ENCODE measurements around the gene RNF187.
A peak's percentile ranks its signal among the peaks of the same experiment; 100 is the strongest.

RNF187 gene

GRCh38 chr1:228487336-228488124 is at the start of gene RNF187:
TSS of gene RNF187 (plus strand) at chr1:228487382.
- Mint-ChIP-seq H3K27me3 (peaks cover 3% of the 10 kb centered on the region), H3K27ac (peak within 1 kb of the TSS; percentile 100), H3K4me3 (peak within 1 kb of the TSS; percentile 88), H3K4me1 (ENCODE audit: low read depth) (peaks cover 41% of the 10 kb centered on the region), H3K36me3 (ENCODE audit: low read depth) (peaks cover 57% of the 10 kb centered on the region), H3K9me3 (no peaks in the 10 kb centered on the region)
- intact Hi-C loops (cut with micrococcal nuclease): loop anchor here (2.0 to 10.0 kb wide), 5 partner anchors 29 to 700 kb away; partner anchors contain the start of genes C1orf35, IBA57 and MRPL55

- H3K9me3 Mint-ChIP-seq: no peaks in the 10 kb centered on the region
- H3K36me3 Mint-ChIP-seq (ENCODE audit: low read depth): no peaks in the 10 kb centered on the region
These were observed 49.7 kb upstream of the RNF187 start for GRCh38 chr1:228437424-228437962.

DNA sequence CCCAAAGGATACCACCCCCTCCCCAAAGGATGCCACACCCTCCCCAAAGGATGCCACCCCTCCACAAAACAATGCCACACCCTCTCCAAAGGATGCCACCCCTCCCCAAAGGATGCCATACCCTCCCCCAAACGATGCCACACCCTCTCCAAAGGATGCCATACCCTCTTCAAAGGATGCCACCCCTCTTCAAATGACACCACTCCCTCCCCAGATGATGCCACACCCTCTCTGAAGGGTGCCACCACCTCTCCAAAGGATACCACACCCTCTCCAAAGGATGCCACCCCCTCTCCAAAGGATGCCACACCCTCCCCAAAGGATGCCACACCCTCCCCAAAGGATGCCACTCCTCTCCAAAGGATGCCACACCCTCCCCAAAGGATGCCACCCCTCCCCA is 48.9 kb upstream of the RNF187 start:
- intact Hi-C loops (cut with micrococcal nuclease): no loop called here

More at GRCh38 chr1:228437424-228437962, 49.7 kb upstream of the RNF187 start:
- Mint-ChIP-seq H3K4me3 (no peak overlapping the region), H3K4me1 (ENCODE audit: low read depth) (peaks cover 5% of the 10 kb centered on the region), H3K27ac (no peak overlapping the region), H3K27me3 (peaks cover 54% of the 10 kb centered on the region)
- intact Hi-C loops (cut with micrococcal nuclease): no loop called here

DNA sequence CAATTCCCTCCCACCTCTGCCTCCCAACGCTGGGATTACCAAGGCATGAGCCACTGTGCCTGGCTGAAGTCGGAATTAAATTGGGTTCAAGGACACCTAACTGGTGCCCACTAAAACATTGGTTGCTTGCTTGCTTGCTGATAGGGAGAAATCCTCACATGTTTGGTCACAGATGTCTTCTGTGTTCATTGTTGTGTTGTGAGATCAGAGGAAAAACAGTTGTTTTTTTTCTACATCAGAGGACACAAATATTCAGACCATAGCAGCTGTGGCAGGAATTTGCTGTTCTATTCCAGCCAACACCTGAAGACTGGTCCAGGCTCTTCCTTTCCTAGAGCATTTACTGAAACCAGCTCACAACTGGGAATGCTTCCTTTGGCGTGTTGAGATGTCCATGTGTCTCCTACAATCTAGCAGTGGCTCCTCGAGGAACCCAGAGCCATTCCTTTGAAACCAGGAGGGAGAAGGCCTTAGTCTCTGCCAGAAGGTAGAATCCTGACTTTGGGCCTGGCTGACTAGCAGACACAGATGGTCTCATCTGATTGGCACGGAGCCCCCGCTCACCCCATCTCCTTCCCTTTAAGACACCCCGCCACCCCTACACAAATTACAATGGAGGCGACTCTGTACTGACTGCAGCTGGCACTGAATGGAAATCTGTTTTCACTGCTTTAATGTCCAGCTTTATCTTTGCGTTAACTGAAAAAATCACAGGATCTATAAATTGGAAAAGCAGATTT is 46.3 kb upstream of the RNF187 start:
- Mint-ChIP-seq H3K36me3 (ENCODE audit: low read depth) (no peaks in the 10 kb centered on the region), H3K9me3 (no peaks in the 10 kb centered on the region), H3K4me1 (ENCODE audit: low read depth) (peaks cover 14% of the 10 kb centered on the region), H3K27ac (no peak overlapping the region), H3K27me3 (peaks cover 67% of the 10 kb centered on the region), H3K4me3 (no peak overlapping the region)
- intact Hi-C loops (cut with micrococcal nuclease): no loop called here

More for the DNA sequence above, 48.9 kb upstream of the RNF187 start:
- no peak overlapping the region for H3K27ac Mint-ChIP-seq
- H3K27me3 Mint-ChIP-seq: peaks cover 58% of the 10 kb centered on the region
- no peaks in the 10 kb centered on the region for H3K36me3 Mint-ChIP-seq (ENCODE audit: low read depth)
- H3K4me3 Mint-ChIP-seq: no peak overlapping the region
- H3K4me1 Mint-ChIP-seq (ENCODE audit: low read depth): peaks cover 5% of the 10 kb centered on the region
- H3K9me3 Mint-ChIP-seq: no peaks in the 10 kb centered on the region

- H3K9me3 Mint-ChIP-seq: no peaks in the 10 kb centered on the region
- no peaks in the 10 kb centered on the region for H3K36me3 Mint-ChIP-seq (ENCODE audit: low read depth)
- H3K27me3 Mint-ChIP-seq: peaks cover 81% of the 10 kb centered on the region
- peaks cover 18% of the 10 kb centered on the region for H3K4me1 Mint-ChIP-seq (ENCODE audit: low read depth)
- intact Hi-C loops (cut with micrococcal nuclease): no loop called here
- no peak overlapping the region for H3K4me3 Mint-ChIP-seq
- no peak overlapping the region for H3K27ac Mint-ChIP-seq
These were observed 43.8 kb upstream of the RNF187 start for GRCh38 chr1:228443395-228443794.

DNA sequence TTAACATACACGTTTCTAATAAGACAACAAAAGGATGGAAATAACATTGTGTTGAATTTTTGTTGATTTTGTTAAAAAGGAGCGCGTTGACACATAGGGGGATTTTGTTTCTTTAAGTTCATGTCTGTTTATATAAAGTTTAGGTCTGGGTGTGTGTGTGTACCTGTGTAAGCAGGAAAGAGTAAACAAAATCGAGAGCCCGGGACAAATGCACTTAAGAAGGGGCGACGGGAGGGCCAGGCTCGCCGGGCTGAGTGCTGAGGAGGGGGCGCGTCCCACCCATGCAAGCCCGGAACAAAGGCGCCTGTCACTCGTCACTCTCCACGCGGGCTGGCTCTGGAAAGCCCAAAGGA is 41.7 kb upstream of the RNF187 start:
- H3K27me3 Mint-ChIP-seq: peaks cover 80% of the 10 kb centered on the region
- H3K36me3 Mint-ChIP-seq (ENCODE audit: low read depth): no peaks in the 10 kb centered on the region
- H3K9me3 Mint-ChIP-seq: no peaks in the 10 kb centered on the region
- intact Hi-C loops (cut with micrococcal nuclease): no loop called here
- H3K4me1 Mint-ChIP-seq (ENCODE audit: low read depth): peaks cover 14% of the 10 kb centered on the region
- peak overlapping the region; percentile 68 for H3K4me3 Mint-ChIP-seq
- H3K27ac Mint-ChIP-seq: no peak overlapping the region

DNA sequence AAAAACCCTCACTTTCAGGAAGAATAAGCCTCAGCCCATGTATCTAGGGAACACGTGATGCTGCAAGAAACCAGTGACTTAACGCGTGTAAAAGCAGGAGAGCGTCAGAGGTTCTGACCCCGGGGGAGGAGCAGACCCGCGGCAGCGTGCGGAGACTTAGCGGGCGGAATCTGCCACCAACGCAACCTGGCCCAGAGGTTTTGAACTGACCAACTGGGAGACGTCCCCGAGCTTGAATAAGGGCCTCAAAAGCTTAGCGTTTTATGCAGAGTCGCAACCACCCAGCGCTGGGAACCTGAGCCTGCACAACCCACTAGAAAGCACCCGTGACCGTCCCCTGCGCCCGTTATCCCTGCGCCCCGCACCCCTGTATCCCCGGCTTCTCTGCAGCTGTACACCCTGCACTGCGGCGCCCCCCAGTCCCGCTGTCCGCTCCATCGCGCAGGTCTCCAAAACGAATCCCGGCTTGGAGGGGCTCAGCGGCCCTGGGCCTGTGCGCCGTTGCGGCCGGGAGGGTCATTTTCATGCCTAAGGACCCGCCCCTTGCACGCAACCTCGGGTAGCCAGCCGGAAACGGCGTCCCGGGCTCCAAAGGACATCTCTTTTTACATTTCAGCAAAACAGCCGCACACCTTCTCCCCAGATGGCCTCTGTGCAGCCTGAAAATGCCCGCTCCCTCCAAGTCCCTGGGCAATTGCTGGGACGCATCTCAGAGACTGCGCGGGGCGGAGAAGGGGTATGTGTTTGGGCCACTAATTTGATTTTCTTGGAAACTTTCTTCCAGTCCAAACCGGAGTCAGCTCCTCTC is 41.1 kb upstream of the RNF187 start:
- no peaks in the 10 kb centered on the region for H3K9me3 Mint-ChIP-seq
- H3K4me1 Mint-ChIP-seq (ENCODE audit: low read depth): peaks cover 14% of the 10 kb centered on the region
- peaks cover 76% of the 10 kb centered on the region for H3K27me3 Mint-ChIP-seq
- H3K36me3 Mint-ChIP-seq (ENCODE audit: low read depth): no peaks in the 10 kb centered on the region
- no peak overlapping the region for H3K27ac Mint-ChIP-seq
- intact Hi-C loops (cut with micrococcal nuclease): no loop called here
- H3K4me3 Mint-ChIP-seq: peak overlapping the region; percentile 68

- no peaks in the 10 kb centered on the region for H3K9me3 Mint-ChIP-seq
- intact Hi-C loops (cut with micrococcal nuclease): no loop called here
- H3K36me3 Mint-ChIP-seq (ENCODE audit: low read depth): no peaks in the 10 kb centered on the region
- H3K27ac Mint-ChIP-seq: no peak overlapping the region
- no peak overlapping the region for H3K4me3 Mint-ChIP-seq
- peaks cover 16% of the 10 kb centered on the region for H3K4me1 Mint-ChIP-seq (ENCODE audit: low read depth)
- peaks cover 68% of the 10 kb centered on the region for H3K27me3 Mint-ChIP-seq
These were observed 40.3 kb upstream of the RNF187 start for GRCh38 chr1:228446852-228447251.

DNA sequence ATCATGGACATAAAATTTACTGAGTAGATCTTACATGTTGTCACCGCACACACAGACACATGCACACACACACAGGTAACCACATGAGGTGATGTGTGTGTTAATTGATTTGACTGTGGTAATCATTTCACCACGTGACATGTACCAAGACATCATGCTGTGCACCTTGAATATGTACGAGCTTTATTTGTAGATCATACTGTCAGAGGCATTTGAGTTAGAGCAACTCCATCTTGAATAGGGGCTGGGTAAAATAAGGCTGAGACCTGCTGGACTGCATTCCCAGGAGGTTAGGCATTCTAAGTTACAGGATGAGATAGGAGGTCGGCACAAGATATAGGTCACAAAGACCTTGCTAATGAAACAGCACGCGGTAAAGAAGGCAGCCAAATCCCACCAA is 38.8 kb upstream of the RNF187 start:
- Mint-ChIP-seq H3K27ac (no peak overlapping the region), H3K4me1 (ENCODE audit: low read depth) (peaks cover 31% of the 10 kb centered on the region), H3K9me3 (no peaks in the 10 kb centered on the region), H3K36me3 (ENCODE audit: low read depth) (no peaks in the 10 kb centered on the region), H3K27me3 (peaks cover 58% of the 10 kb centered on the region), H3K4me3 (no peak overlapping the region)
- intact Hi-C loops (cut with micrococcal nuclease): no loop called here

DNA sequence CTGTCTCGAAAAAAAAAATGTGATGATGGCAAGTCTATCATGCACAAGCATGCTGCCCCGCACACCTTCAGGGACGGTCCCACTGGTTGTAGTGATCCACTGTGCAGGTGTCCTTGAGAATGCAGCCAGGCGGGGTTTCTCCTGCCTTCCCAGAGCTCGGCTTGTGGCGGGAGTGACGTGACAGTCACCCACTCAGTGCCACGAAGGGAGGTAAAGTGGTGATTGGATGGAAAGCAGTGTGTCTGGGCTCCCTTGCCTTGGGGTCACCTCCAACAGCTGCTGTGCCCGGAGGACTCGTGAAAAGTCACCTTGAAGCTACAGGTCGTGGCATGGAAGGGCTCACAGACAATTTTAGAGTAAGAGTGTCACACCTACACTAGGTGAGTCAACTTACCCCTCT is 37.0 kb upstream of the RNF187 start:
- Mint-ChIP-seq H3K27me3 (peaks cover 41% of the 10 kb centered on the region), H3K4me1 (ENCODE audit: low read depth) (peaks cover 30% of the 10 kb centered on the region), H3K36me3 (ENCODE audit: low read depth) (no peaks in the 10 kb centered on the region), H3K27ac (no peak overlapping the region), H3K9me3 (no peaks in the 10 kb centered on the region), H3K4me3 (no peak overlapping the region)
- intact Hi-C loops (cut with micrococcal nuclease): no loop called here

DNA sequence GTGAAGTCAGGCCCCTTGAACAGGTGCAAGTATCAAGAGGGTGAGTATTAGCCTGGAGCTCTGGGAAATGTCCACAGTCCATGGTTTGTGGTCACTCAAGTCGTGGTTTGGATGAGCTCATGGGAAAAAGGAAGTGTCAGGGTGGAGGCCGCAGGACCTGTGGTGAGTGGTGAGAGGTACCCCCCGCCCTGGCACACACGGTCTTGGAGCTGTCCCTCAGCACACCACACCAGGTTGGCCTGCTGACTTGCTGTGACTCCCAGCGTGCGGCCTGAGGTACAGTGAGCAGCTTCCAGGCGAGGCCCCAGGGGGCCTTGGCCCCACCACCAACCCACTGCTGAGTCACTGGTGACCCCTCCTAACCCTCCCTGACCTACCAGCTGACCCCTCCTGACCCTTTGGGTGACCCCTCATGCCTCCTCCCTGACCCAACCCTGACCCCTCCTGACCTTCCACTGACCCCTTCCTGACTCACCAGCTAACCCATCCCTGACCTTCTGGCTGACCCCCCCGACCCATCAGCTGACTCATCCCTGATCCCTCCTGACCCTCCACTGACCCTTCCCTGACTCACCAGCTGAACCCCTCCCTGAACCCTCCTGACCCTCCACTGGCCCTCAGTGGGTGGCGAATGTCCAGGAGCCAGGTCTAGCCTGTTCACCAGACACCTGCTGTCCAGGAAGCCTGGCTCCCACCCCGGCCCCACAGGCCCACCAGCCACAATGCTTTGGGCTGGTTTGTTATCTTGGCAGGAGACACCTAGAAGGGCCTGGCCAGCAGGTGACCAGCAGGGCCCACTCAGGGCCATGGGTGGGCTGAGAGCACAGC is 34.8 kb upstream of the RNF187 start:
- no peaks in the 10 kb centered on the region for H3K36me3 Mint-ChIP-seq (ENCODE audit: low read depth)
- peaks cover 23% of the 10 kb centered on the region for H3K4me1 Mint-ChIP-seq (ENCODE audit: low read depth)
- H3K27me3 Mint-ChIP-seq: peaks cover 29% of the 10 kb centered on the region
- H3K9me3 Mint-ChIP-seq: no peaks in the 10 kb centered on the region
- H3K27ac Mint-ChIP-seq: no peak overlapping the region
- intact Hi-C loops (cut with micrococcal nuclease): no loop called here
- H3K4me3 Mint-ChIP-seq: no peak overlapping the region

- peaks cover 30% of the 10 kb centered on the region for H3K4me1 Mint-ChIP-seq (ENCODE audit: low read depth)
- no peaks in the 10 kb centered on the region for H3K36me3 Mint-ChIP-seq (ENCODE audit: low read depth)
- peaks cover 29% of the 10 kb centered on the region for H3K27me3 Mint-ChIP-seq
- intact Hi-C loops (cut with micrococcal nuclease): no loop called here
- H3K9me3 Mint-ChIP-seq: no peaks in the 10 kb centered on the region
- no peak overlapping the region for H3K4me3 Mint-ChIP-seq
- H3K27ac Mint-ChIP-seq: no peak overlapping the region
These were observed 34.1 kb upstream of the RNF187 start for GRCh38 chr1:228453022-228453560.

GRCh38 chr1:228453614-228454013 is 33.6 kb upstream of the RNF187 start:
- Mint-ChIP-seq H3K27me3 (peaks cover 28% of the 10 kb centered on the region), H3K27ac (no peak overlapping the region), H3K4me1 (ENCODE audit: low read depth) (peaks cover 35% of the 10 kb centered on the region), H3K4me3 (no peak overlapping the region), H3K9me3 (no peaks in the 10 kb centered on the region), H3K36me3 (ENCODE audit: low read depth) (no peaks in the 10 kb centered on the region)
- intact Hi-C loops (cut with micrococcal nuclease): no loop called here
